DMS53 treated with DMSO at 0.1 percent for 48 hours (cell line): ENCODE results near the gene RINT1.
"Not testable (repeated sequence)": the region's sequence is repeated elsewhere in the genome, so short reads cannot be mapped to it uniquely, and the experiment has no call there.

Source experiments
- DNase-seq: peaks from one replicate; lab custom pipeline; 2025; ENCODE audit not compliant: unreplicated experiment; lab: John Stamatoyannopoulos, UW

Gene RINT1

GRCh38 chr7:105596866-105597265 is 64.9 kb downstream of the RINT1 start:
- no peak for DNase-seq

GRCh38 chr7:105599080-105599479 is 67.1 kb downstream of the RINT1 start:
- DNase-seq, result not testable (repeated sequence)

GRCh38 chr7:105599551-105599950 is 67.5 kb downstream of the RINT1 start:
- DNase-seq, result no peak

- DNase-seq, result no peak
Measured at GRCh38 chr7:105600720-105601550, 68.9 kb downstream of the RINT1 start.

GRCh38 chr7:105602325-105603305 is 70.6 kb downstream of the RINT1 start:
- DNase-seq, result no peak

GRCh38 chr7:105610165-105610930 is 78.3 kb downstream of the RINT1 start:
- DNase-seq, result no peak

GRCh38 chr7:105611856-105612775 is 80.1 kb downstream of the RINT1 start:
- DNase-seq, result no peak

GRCh38 chr7:105612806-105613205 is 80.8 kb downstream of the RINT1 start:
- no peak for DNase-seq

- no peak for DNase-seq
Measured at GRCh38 chr7:105613611-105614330, 81.8 kb downstream of the RINT1 start.

GRCh38 chr7:105614341-105614840 is 82.4 kb downstream of the RINT1 start:
- DNase-seq, result no peak
